Gastroesophageal sphincter (tissue), 3 donors: ENCODE data around the gene IFIT1B.
"Not testable (repeated sequence)": the region's sequence is repeated elsewhere in the genome, so short reads cannot be mapped to it uniquely, and the experiment has no call there.

Experiments used
- EP300 ChIP-seq: sonication (generic); formaldehyde crosslinking; IDR thresholded peaks from one replicate; pipeline ENCODE4 v1.6.1; 2017; ENCODE audit warnings: antibody characterized with exemption, mild to moderate bottlenecking
- POLR2A ChIP-seq, 2 donors: fragments of 450-650 bp; IDR thresholded peaks; one replicate each; pipeline ENCODE4 v1.6.1; 2017; ENCODE audit warnings: antibody characterized with exemption in 2 of 2, mild to moderate bottlenecking in 2 of 2, moderate library complexity in 1 of 2
- POLR2AphosphoS5 ChIP-seq: sonication (generic); formaldehyde crosslinking; IDR thresholded peaks from one replicate; pipeline ENCODE4 v1.6.1; 2017; ENCODE audit warnings: antibody characterized with exemption
- TF ChIP-seq, protein P1 (sequence below), 4 experiments: fragments of 200-600 bp in 2 of 4; fragments of 450-650 bp in 2 of 4; sonication (generic) in 1 of 4; IDR thresholded peaks; one replicate each; pipeline ENCODE4 v1.5.1; 2017 to 2019; ENCODE audit warnings: antibody characterized with exemption in 4 of 4, mild to moderate bottlenecking in 2 of 4, moderate library complexity in 2 of 4

DNA sequence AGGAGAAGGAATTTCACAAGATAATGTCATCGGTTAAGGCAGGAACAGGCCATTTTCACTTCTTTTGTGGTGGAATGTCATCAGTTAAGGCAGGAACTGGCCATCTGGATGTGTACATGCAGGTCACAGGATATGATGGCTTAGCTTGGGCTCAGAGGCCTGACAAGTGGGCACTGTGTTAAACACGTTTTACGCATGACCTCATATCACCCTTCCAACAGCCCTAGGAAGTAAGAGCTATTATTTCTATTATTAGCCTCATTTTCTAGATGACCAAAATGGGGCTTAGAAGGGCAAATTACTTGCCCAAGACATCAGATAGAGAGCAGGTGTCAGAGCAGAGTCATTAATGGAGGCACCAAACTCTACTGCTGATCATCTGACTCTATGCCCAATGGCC, 47.8 kb upstream of the IFIT1B start:
- TF ChIP-seq EP300; POLR2A (IDR thresholded peaks at IDR 0.05); POLR2AphosphoS5: not testable (repeated sequence)
- TF ChIP-seq, protein P1, sequence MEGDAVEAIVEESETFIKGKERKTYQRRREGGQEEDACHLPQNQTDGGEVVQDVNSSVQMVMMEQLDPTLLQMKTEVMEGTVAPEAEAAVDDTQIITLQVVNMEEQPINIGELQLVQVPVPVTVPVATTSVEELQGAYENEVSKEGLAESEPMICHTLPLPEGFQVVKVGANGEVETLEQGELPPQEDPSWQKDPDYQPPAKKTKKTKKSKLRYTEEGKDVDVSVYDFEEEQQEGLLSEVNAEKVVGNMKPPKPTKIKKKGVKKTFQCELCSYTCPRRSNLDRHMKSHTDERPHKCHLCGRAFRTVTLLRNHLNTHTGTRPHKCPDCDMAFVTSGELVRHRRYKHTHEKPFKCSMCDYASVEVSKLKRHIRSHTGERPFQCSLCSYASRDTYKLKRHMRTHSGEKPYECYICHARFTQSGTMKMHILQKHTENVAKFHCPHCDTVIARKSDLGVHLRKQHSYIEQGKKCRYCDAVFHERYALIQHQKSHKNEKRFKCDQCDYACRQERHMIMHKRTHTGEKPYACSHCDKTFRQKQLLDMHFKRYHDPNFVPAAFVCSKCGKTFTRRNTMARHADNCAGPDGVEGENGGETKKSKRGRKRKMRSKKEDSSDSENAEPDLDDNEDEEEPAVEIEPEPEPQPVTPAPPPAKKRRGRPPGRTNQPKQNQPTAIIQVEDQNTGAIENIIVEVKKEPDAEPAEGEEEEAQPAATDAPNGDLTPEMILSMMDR (IDR thresholded peaks at IDR 0.05) = not testable (repeated sequence)
